SKM-1 treated with dmso at 0.1 percent for 144 hours (cell line): Measurements from ENCODE around the gene ADAMTS7.
"Not testable (repeated sequence)": the region's sequence is repeated elsewhere in the genome, so short reads cannot be mapped to it uniquely, and the experiment has no call there.

ENCODE experiments used
- DNase-seq: peaks from one replicate; lab custom pipeline; 2025; ENCODE audit not compliant: unreplicated experiment; lab: John Stamatoyannopoulos, UW

The ADAMTS7 gene

GRCh38 chr15:78726870-78727551, 84.3 kb downstream of the ADAMTS7 start:
- DNase-seq = no peak

DNA sequence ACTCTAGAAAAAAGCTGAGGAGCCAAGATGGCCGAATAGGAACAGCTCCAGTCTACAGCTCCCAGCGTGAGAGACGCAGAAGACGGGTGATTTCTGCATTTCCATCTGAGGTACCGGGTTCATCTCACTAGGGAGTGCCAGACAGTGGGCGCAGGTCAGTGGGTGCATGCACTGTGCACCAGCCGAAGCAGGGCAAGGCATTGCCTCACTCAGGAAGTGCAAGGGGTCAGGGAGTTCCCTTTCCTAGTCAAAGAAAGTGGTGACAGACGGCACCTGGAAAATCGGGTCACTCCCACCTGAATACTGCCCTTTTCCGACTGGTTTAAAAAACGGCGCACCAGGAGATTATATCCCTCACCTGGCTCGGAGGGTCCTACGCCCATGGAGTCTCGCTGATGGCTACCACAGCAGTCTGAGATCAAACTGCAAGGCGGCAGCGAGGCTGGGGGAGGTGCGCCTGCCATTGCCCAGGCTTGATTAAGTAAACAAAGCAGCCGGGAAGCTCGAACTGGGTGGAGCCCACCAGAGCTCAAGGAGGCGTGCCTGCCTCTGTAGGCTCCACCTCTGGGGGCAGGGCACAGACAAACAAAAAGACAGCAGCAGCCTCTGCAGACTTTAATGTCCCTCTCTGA, 91.3 kb downstream of the ADAMTS7 start:
- not testable (repeated sequence) for DNase-seq

DNA sequence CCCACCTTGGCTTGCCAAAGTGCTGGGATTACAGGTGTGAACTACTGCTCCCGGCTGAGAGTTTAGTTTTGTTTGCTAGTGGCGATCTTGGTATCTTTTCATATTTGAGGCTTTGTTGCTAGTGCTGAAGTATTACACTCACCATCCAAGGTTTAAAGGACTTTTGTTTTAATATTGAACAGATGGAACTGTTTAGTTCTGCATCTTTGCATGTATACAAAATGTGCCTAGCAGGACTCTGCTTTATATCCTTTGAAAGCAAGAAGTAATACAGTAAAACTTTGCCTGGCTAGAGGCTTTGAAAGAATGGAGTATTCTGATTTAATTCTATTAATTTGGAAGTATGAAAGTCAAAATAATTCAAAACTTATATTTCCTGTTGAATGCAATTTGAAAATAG, 92.4 kb downstream of the ADAMTS7 start:
- no peak for DNase-seq

DNA sequence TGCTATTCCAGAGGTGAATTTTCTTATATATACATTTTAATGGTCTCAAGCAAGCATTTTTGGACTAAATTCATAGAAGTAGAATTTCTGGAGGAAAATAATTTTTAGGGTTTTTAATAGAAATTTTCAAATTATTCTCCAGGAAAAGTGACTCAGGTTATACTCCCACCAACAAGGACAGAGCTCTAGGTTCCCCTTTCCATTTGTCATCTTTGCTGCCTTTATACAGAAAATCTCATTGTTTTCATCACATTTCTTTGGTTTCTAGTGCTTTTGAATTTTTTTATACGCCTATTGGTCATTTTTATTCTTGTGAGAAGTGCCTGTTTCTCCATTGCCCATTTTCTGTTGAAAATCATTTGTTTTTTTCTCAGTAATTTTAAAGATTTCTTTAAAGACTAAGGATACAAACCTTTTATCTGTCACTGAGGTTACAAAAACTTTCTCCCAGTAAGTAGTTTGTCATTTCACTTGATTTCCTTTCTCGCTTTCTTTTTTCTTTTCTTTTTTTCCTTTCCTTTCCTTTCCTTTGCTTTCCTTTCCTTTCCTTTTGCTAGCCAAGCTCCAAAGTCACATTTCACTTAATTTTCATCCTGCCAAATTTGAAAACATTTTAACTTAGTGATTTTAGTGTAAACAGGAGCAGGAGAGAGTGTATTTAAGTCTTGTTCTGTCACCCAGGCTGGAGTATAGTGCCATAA, 93.2 kb downstream of the ADAMTS7 start:
- no peak for DNase-seq

- no peak for DNase-seq
Observed at GRCh38 chr15:78716651-78717050, 94.6 kb downstream of the ADAMTS7 start.

GRCh38 chr15:78715930-78716329, 95.3 kb downstream of the ADAMTS7 start:
- DNase-seq = no peak

DNA sequence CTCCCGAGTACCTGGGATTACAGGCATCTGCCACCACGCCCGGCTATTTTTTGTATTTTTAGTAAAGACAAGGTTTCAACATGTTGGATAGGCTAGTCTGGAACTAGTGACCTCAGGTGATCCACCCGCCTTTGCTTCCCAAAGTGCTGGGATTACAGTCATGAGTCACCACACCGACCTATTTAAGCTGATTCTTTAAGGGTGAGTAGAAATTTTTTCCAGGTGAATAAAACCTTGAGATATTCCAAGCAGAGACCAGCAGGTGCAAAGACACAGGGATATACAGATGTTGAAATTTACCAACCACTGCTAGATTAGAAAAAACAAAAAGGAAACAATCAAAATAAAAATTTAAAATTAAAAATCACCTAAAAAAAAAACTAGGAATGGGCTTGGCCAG, 95.8 kb downstream of the ADAMTS7 start:
- DNase-seq = no peak

DNA sequence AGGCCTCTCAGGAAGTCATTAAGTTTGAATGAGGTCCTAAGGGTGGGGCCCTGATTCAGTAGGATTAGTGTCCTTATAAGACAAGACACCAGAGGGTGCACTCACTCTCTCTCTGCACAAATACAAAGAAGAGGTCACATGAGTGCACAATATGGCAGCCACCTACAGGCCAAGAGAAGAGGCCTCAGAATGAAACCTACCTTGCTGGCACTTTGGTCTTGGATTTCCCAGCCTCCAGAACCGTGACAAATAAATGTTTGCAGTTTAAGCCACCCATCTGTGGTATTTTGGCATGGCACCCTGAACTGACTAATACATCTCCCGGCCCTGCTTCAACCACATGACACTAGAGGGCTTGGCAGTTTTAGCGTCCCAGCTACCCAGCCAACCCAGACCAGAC, 96.4 kb downstream of the ADAMTS7 start:
- peak; percentile 9 for DNase-seq

GRCh38 chr15:78712797-78713515, 98.3 kb downstream of the ADAMTS7 start:
- DNase-seq = no peak

GRCh38 chr15:78711638-78712037, 99.6 kb downstream of the ADAMTS7 start:
- no peak for DNase-seq

GRCh38 chr15:78709263-78709882, 101.9 kb downstream of the ADAMTS7 start:
- peak; percentile 35 for DNase-seq
